HepG2 (cell line): ENCODE measurements around the gene PHRF1. TPM values are rescaled to one million over a fixed set of nuclear protein-coding genes. Genes with fewer than 3 reads are reported as not detected.

Experiments used
- AGO2 ChIP-seq: fragments of 200-400 bp; formaldehyde crosslinking; optimal IDR thresholded peaks from 2 replicates; pipeline ENCODE3; 2017; ENCODE audit warnings: mild to moderate bottlenecking, low read depth, low read length, moderate library complexity
- BORCS8-MEF2B ChIP-seq: sonication (generic); formaldehyde crosslinking; IDR thresholded peaks from 2 replicates; pipeline ENCODE4 v1.8.0; 2022; ENCODE audit warnings: mild to moderate bottlenecking, missing genetic modification reagents
- HMG20A ChIP-seq: IDR thresholded peaks from 2 replicates; pipeline ENCODE4 v1.6.1; 2016; ENCODE audit warnings: borderline replicate concordance
- NCOR1 ChIP-seq: fragments of 200-600 bp; sonication (generic); IDR thresholded peaks from 2 replicates; pipeline ENCODE4 v1.7.0; 2017; ENCODE audit warnings: antibody characterized with exemption, low read length, borderline replicate concordance
- PAF1 ChIP-seq: IDR thresholded peaks from 2 replicates; pipeline ENCODE4 v1.6.1; 2016; ENCODE audit warnings: missing genetic modification reagents, missing compliant biosample characterization
- RELA ChIP-seq: sonication (generic); formaldehyde crosslinking; IDR thresholded peaks from 2 replicates; pipeline ENCODE4 v1.4.0; 2020; ENCODE audit warnings: missing genetic modification reagents
- SOX13 ChIP-seq, 3 experiments: fragments of 450-650 bp in 1 of 3; sonication (generic) in 1 of 3; formaldehyde crosslinking in 1 of 3; IDR thresholded peaks in 2 of 3; conservative IDR thresholded peaks in 1 of 3; 2 replicates each; pipeline versions ENCODE4 v1.5.0 to v1.6.1; 2016 to 2020; ENCODE audit warnings: antibody characterized with exemption in 1 of 3, mild to moderate bottlenecking in 1 of 3, missing compliant biosample characterization in 1 of 3, missing genetic modification reagents in 1 of 3, moderate library complexity in 1 of 3
- ZMYM4 ChIP-seq: sonication (generic); formaldehyde crosslinking; IDR thresholded peaks from 2 replicates; pipeline ENCODE4 v1.8.1; 2023; ENCODE audit warnings: mild to moderate bottlenecking, missing genetic modification reagents
- ZNF20 ChIP-seq: sonication (generic); formaldehyde crosslinking; IDR thresholded peaks from 2 replicates; pipeline ENCODE4 v1.4.0; 2020; ENCODE audit warnings: mild to moderate bottlenecking, moderate library complexity, missing genetic modification reagents
- ZNF264 ChIP-seq: sonication (generic); formaldehyde crosslinking; IDR thresholded peaks from 2 replicates; pipeline ENCODE4 v1.4.0; 2020; ENCODE audit warnings: missing genetic modification reagents
- ZNF432 ChIP-seq: sonication (generic); formaldehyde crosslinking; IDR thresholded peaks from 2 replicates; pipeline ENCODE4 v1.5.0; 2020; ENCODE audit warnings: missing genetic modification reagents, mild to moderate bottlenecking, borderline replicate concordance
- ZNF543 ChIP-seq: sonication (generic); formaldehyde crosslinking; IDR thresholded peaks from 2 replicates; pipeline ENCODE4 v1.4.0; 2020; ENCODE audit warnings: mild to moderate bottlenecking, missing genetic modification reagents
- polyA plus RNA-seq, 8 experiments: library from polyadenylated mRNA; depleted of rRNA in 3 of 8; stranded (reverse) in 7 of 8; unstranded in 1 of 8; fragments of >200 nt; fragmentation: Illumina TruSeq in 4 of 8; extraction: Trizol in 4 of 8; gene quantifications; 2 replicates each; pipeline versions ENCODE4 v1.2.1 to v1.2.3, GENCODE V29; 2011 to 2016; ENCODE audit warnings: low read depth in 4 of 8, missing spikeins in 1 of 8, mixed read lengths in 1 of 8; ENCODE audit not compliant: insufficient read depth in 1 of 8
- total RNA-seq, 5 experiments: library from RNA; depleted of rRNA; stranded (reverse); fragments of >200 nt; fragmentation: Illumina TruSeq; extraction: Trizol; gene quantifications; 2 replicates each; pipeline ENCODE4 v1.2.3, GENCODE V29; 2016; ENCODE audit warnings: low read depth in 1 of 5
- TF ChIP-seq, protein P1 (sequence below): sonication (generic); formaldehyde crosslinking; IDR thresholded peaks from 2 replicates; pipeline ENCODE4 v1.5.0; 2020; ENCODE audit warnings: mild to moderate bottlenecking, missing genetic modification reagents
- TF ChIP-seq, protein P2 (sequence below): sonication (generic); formaldehyde crosslinking; conservative IDR thresholded peaks from 2 replicates; pipeline ENCODE4 v1.4.0; 2020; ENCODE audit warnings: missing genetic modification reagents
- TF ChIP-seq, protein P3 (sequence below): sonication (generic); formaldehyde crosslinking; IDR thresholded peaks from 2 replicates; pipeline ENCODE4 v1.5.0; 2020; ENCODE audit warnings: missing genetic modification reagents
- TF ChIP-seq, protein P4 (sequence below): sonication (generic); formaldehyde crosslinking; IDR thresholded peaks from 2 replicates; pipeline ENCODE4 v1.5.0; 2020; ENCODE audit warnings: mild to moderate bottlenecking, missing genetic modification reagents, borderline replicate concordance

Gene PHRF1
- total and polyA plus RNA-seq, 2 of the 13 experiments (the other 11 are each of a cell fraction or from before 2014, with no cell fraction given) = 8.2 to 16.7 TPM

DNA sequence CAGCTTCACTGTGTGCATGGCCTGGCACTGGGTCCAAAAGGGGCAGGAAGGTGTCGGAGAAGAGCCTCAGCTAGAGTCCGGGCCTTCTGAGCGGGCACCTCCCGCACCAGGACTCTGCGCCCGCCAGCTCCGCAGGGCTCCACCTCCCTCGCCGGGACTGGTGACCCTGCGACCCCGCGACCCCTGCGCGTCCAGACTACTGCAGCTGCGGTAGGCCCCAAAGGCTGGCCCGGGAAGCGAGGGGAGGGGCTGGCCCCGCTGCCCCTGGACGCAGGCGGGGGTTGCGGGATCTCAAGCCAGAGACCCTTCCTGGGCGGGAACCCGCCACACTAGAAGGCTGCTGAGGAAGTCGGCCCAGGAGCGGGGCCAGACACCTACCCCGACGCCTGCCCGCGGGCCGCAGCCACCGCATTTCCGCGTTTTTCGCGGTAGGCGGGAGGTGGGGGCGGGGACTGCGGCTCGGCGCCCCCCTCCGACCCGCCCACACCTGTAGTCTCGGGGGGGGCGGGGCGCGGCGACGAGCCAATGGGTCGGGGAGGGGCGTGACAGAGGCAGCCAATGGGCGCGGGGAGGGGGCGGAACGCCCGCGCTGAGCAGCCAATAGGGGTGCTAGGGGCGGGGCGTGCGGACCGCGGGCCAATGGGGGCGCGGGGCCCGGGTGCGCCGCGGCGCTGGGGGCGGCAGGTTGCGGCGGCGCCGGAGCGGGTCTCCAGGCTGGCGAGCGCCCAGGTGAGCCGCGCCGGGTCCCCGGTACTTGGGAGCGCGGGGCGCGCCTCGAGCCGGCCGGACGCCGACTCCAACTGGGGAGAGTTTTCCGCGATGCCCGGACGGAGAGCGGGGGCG is 15.7 kb upstream of the PHRF1 start, which contains the start of the genes LMNTD2 and RASSF7 (continued):
- TF ChIP-seq ZNF432 (CRISPR knock-in tag) (no peak), BORCS8-MEF2B (peak; percentile 46; the same call in 1 of the 2 replicates), PAF1 (CRISPR knock-in tag) (no peak), SOX13 (IDR thresholded peaks at IDR 0.05) (no peak), SOX13 (CRISPR knock-in tag; conservative IDR thresholded peaks at IDR 0.05 in 1 of 2, IDR thresholded peaks at IDR 0.05 in 1 of 2) (0 out of 4 replicates have a peak, but pooled peaks of 1 of the 2 experiments have one; percentile 15), ZMYM4 (CRISPR knock-in tag) (no peak), HMG20A (CRISPR knock-in tag) (no peak), NCOR1 (no peak; the same call in 1 of the 2 replicates), ZNF543 (CRISPR knock-in tag) (0 out of 2 replicates have a peak, but pooled peaks have one; percentile 22), RELA (CRISPR knock-in tag) (no peak), AGO2 (peak; percentile 64), ZNF20 (CRISPR knock-in tag) (no peak), ZNF264 (CRISPR knock-in tag) (0 out of 2 replicates have a peak, but pooled peaks have one; percentile 50)
- TF ChIP-seq, protein P1, sequence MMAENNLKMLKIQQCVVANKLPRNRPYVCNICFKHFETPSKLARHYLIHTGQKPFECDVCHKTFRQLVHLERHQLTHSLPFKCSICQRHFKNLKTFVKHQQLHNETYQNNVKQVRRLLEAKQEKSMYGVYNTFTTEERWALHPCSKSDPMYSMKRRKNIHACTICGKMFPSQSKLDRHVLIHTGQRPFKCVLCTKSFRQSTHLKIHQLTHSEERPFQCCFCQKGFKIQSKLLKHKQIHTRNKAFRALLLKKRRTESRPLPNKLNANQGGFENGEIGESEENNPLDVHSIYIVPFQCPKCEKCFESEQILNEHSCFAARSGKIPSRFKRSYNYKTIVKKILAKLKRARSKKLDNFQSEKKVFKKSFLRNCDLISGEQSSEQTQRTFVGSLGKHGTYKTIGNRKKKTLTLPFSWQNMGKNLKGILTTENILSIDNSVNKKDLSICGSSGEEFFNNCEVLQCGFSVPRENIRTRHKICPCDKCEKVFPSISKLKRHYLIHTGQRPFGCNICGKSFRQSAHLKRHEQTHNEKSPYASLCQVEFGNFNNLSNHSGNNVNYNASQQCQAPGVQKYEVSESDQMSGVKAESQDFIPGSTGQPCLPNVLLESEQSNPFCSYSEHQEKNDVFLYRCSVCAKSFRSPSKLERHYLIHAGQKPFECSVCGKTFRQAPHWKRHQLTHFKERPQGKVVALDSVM (CRISPR knock-in tag) = peak; percentile 72
- TF ChIP-seq, protein P2, sequence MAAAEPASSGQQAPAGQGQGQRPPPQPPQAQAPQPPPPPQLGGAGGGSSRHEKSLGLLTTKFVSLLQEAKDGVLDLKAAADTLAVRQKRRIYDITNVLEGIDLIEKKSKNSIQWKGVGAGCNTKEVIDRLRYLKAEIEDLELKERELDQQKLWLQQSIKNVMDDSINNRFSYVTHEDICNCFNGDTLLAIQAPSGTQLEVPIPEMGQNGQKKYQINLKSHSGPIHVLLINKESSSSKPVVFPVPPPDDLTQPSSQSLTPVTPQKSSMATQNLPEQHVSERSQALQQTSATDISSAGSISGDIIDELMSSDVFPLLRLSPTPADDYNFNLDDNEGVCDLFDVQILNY (CRISPR knock-in tag) = 0 out of 2 replicates have a peak, but pooled peaks have one; percentile 46
- TF ChIP-seq, protein P3, sequence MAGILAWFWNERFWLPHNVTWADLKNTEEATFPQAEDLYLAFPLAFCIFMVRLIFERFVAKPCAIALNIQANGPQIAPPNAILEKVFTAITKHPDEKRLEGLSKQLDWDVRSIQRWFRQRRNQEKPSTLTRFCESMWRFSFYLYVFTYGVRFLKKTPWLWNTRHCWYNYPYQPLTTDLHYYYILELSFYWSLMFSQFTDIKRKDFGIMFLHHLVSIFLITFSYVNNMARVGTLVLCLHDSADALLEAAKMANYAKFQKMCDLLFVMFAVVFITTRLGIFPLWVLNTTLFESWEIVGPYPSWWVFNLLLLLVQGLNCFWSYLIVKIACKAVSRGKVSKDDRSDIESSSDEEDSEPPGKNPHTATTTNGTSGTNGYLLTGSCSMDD = no peak
- TF ChIP-seq, protein P4, sequence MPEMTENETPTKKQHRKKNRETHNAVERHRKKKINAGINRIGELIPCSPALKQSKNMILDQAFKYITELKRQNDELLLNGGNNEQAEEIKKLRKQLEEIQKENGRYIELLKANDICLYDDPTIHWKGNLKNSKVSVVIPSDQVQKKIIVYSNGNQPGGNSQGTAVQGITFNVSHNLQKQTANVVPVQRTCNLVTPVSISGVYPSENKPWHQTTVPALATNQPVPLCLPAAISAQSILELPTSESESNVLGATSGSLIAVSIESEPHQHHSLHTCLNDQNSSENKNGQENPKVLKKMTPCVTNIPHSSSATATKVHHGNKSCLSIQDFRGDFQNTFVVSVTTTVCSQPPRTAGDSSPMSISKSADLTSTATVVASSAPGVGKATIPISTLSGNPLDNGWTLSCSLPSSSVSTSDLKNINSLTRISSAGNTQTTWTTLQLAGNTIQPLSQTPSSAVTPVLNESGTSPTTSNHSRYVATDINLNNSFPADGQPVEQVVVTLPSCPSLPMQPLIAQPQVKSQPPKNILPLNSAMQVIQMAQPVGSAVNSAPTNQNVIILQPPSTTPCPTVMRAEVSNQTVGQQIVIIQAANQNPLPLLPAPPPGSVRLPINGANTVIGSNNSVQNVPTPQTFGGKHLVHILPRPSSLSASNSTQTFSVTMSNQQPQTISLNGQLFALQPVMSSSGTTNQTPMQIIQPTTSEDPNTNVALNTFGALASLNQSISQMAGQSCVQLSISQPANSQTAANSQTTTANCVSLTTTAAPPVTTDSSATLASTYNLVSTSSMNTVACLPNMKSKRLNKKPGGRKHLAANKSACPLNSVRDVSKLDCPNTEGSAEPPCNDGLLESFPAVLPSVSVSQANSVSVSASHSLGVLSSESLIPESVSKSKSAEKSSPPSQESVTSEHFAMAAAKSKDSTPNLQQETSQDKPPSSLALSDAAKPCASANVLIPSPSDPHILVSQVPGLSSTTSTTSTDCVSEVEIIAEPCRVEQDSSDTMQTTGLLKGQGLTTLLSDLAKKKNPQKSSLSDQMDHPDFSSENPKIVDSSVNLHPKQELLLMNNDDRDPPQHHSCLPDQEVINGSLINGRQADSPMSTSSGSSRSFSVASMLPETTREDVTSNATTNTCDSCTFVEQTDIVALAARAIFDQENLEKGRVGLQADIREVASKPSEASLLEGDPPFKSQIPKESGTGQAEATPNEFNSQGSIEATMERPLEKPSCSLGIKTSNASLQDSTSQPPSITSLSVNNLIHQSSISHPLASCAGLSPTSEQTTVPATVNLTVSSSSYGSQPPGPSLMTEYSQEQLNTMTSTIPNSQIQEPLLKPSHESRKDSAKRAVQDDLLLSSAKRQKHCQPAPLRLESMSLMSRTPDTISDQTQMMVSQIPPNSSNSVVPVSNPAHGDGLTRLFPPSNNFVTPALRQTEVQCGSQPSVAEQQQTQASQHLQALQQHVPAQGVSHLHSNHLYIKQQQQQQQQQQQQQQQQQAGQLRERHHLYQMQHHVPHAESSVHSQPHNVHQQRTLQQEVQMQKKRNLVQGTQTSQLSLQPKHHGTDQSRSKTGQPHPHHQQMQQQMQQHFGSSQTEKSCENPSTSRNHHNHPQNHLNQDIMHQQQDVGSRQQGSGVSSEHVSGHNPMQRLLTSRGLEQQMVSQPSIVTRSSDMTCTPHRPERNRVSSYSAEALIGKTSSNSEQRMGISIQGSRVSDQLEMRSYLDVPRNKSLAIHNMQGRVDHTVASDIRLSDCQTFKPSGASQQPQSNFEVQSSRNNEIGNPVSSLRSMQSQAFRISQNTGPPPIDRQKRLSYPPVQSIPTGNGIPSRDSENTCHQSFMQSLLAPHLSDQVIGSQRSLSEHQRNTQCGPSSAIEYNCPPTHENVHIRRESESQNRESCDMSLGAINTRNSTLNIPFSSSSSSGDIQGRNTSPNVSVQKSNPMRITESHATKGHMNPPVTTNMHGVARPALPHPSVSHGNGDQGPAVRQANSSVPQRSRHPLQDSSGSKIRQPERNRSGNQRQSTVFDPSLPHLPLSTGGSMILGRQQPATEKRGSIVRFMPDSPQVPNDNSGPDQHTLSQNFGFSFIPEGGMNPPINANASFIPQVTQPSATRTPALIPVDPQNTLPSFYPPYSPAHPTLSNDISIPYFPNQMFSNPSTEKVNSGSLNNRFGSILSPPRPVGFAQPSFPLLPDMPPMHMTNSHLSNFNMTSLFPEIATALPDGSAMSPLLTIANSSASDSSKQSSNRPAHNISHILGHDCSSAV (CRISPR knock-in tag) = no peak
